Adrenal gland (tissue), 5 donors: Measurements from ENCODE around the gene CEP104.

Experiments used
- POLR2A ChIP-seq, 2 donors: fragments of 450-650 bp; IDR thresholded peaks; one replicate each; pipeline ENCODE4 v1.6.1; 2017; ENCODE audit warnings: antibody characterized with exemption in 2 of 2, mild to moderate bottlenecking in 2 of 2, moderate library complexity in 1 of 2
- TF ChIP-seq, protein P1 (sequence below), 6 experiments: fragments of 450-650 bp in 4 of 6; fragments of 200-600 bp in 2 of 6; sonication (generic) in 1 of 6; IDR thresholded peaks; 1 replicate in 5 of 6; 2 replicates in 1 of 6; pipeline versions ENCODE4 v1.5.1 to v1.8.0; 2016 to 2021; ENCODE audit warnings: antibody characterized with exemption in 6 of 6, mild to moderate bottlenecking in 2 of 6, moderate library complexity in 1 of 6
- donor health status: DM: no; HTN: no; CAD: no.

DNA sequence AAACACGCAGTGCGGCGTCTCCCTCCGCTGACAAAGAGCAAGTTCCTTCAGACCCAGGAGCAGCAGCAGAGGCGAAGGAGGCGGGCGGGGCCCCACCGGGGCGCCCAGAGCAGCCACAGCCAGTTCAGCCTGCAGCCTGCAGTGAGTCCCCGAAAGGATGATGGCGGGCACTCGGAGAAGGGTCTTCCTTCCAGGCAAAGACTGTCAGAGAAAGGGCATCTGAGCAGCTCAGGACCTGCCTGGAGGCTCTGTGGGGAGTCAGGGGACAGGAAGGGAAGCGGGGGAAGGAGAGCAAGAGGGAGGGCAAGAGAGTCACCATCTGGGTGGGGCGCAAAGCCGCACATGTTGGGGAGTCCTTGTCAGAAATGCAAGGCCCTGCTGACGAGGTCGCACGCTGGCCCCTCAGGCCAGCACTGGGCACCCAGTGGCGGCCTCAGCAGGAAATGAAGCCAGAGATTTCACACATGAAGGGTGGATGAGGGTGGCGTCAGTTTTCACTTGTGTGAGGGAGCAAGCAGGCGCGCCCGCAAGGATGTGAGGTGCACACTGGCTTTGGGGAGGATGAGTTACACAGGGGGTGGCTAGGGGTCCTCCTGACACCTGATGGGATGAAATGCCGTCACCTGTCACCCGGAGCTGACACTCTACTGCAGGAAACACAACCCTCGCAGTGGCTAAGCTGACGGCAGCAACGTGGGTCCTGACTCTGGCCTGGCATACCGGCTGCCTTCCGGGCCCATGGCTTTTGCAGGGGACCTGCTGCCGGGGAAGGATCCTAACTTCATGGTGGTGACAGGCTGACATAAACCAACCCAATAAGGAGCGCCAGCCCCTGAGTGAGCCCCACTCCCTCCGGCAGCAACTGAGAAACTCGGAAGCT lies 67.3 kb downstream of the CEP104 start:
- TF ChIP-seq, protein P1, sequence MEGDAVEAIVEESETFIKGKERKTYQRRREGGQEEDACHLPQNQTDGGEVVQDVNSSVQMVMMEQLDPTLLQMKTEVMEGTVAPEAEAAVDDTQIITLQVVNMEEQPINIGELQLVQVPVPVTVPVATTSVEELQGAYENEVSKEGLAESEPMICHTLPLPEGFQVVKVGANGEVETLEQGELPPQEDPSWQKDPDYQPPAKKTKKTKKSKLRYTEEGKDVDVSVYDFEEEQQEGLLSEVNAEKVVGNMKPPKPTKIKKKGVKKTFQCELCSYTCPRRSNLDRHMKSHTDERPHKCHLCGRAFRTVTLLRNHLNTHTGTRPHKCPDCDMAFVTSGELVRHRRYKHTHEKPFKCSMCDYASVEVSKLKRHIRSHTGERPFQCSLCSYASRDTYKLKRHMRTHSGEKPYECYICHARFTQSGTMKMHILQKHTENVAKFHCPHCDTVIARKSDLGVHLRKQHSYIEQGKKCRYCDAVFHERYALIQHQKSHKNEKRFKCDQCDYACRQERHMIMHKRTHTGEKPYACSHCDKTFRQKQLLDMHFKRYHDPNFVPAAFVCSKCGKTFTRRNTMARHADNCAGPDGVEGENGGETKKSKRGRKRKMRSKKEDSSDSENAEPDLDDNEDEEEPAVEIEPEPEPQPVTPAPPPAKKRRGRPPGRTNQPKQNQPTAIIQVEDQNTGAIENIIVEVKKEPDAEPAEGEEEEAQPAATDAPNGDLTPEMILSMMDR (IDR thresholded peaks at IDR 0.05), result no peak
- TF ChIP-seq POLR2A (IDR thresholded peaks at IDR 0.05), result no peak
